H1 (cell line): ENCODE results near the gene SP8. TPM values are rescaled to one million over a fixed set of nuclear protein-coding genes. Genes with fewer than 3 reads are reported as not detected.

Source experiments
- CTCF ChIA-PET: fragments of 300-600 bp; sonication (Branson Sonifier 250); formaldehyde crosslinking; loops from one replicate; lab custom pipeline; 2021; ENCODE audit not compliant: partially characterized antibody; lab: Charles Lee
- POLR2A ChIA-PET: fragments of 300-600 bp; sonication (Branson Sonifier 250); formaldehyde crosslinking; loops from one replicate; lab custom pipeline; 2021; ENCODE audit warnings: inconsistent platforms; ENCODE audit not compliant: partially characterized antibody; lab: Charles Lee
- DNase-seq, 2 experiments: peaks; one replicate each; pipeline versions ENCODE4 v3.0.0 to v3.0.0-alpha.2; 2010 to 2022; ENCODE audit warnings: low spot score in 2 of 2, low read depth in 1 of 2, mixed read lengths in 1 of 2
- FAIRE-seq: peaks from 2 replicates; lab custom pipeline; 2011; peaks lifted over from hg19 to GRCh38; lab: Jason Lieb, UNC
- H2AFZ ChIP-seq: 2 replicates; pipeline ENCODE4 v1.8.1; 2012; ENCODE audit warnings: low read length, inconsistent platforms
- H2AK5ac ChIP-seq: 2 replicates; pipeline ENCODE4 v1.6.1; 2013; ENCODE audit warnings: low read depth, low read length
- H2BK120ac ChIP-seq: replicated peaks from 2 replicates; pipeline ENCODE3; 2013; ENCODE audit warnings: low read depth, low read length, inconsistent platforms
- H2BK12ac ChIP-seq: 2 replicates; pipeline ENCODE4 v1.6.1; 2013; ENCODE audit warnings: low read depth, low read length
- H2BK15ac ChIP-seq: 2 replicates; pipeline ENCODE4 v1.6.1; 2013; ENCODE audit warnings: low read length
- H2BK20ac ChIP-seq: 2 replicates; pipeline ENCODE4 v1.6.1; 2013; ENCODE audit warnings: low read length
- H2BK5ac ChIP-seq: 2 replicates; pipeline ENCODE4 v1.6.1; 2013; ENCODE audit warnings: low read depth, low read length
- H3K14ac ChIP-seq: 2 replicates; pipeline ENCODE4 v1.6.1; 2013; ENCODE audit warnings: inconsistent platforms; ENCODE audit not compliant: insufficient read length
- H3K18ac ChIP-seq: 2 replicates; pipeline ENCODE4 v1.6.1; 2013; ENCODE audit warnings: low read length; ENCODE audit errors: extremely low read depth
- H3K23ac ChIP-seq: 2 replicates; pipeline ENCODE4 v1.6.1; 2013; ENCODE audit warnings: inconsistent platforms; ENCODE audit not compliant: insufficient read length
- H3K23me2 ChIP-seq: 2 replicates; pipeline ENCODE4 v1.6.1; 2013; ENCODE audit warnings: low read depth, low read length
- H3K27ac ChIP-seq: 2 replicates; pipeline ENCODE4 v1.6.1; 2011; ENCODE audit warnings: low read depth, low read length, inconsistent platforms
- H3K27me3 ChIP-seq, 4 experiments: replicated peaks in 1 of 4; 1 replicate in 1 of 4; 2 replicates in 3 of 4; pipeline versions ENCODE4 v1.6.1 to v1.8.1; 2011 to 2013; ENCODE audit warnings: low read length in 3 of 4, mild to moderate bottlenecking in 3 of 4, inconsistent platforms in 2 of 4, mixed read lengths in 2 of 4, moderate library complexity in 1 of 4; ENCODE audit not compliant: control insufficient read depth in 3 of 4, insufficient read depth in 3 of 4; ENCODE audit errors: extremely low read depth in 1 of 4
- H3K36me3 ChIP-seq, 4 experiments: 2 replicates each; pipeline versions ENCODE4 v1.6.1 to v1.8.1; 2011 to 2013; ENCODE audit warnings: mild to moderate bottlenecking in 4 of 4, low read length in 3 of 4, moderate library complexity in 2 of 4, control low read depth in 1 of 4, inconsistent platforms in 1 of 4; ENCODE audit not compliant: insufficient read depth in 4 of 4, control insufficient read depth in 2 of 4
- H3K4ac ChIP-seq: replicated peaks from 2 replicates; pipeline ENCODE3; 2013; ENCODE audit warnings: low read length, low read depth, mixed read lengths, inconsistent platforms; ENCODE audit not compliant: insufficient read length
- H3K4me1 ChIP-seq, 4 experiments: replicated peaks in 1 of 4; 1 replicate in 1 of 4; 2 replicates in 3 of 4; pipeline versions ENCODE4 v1.6.1 to v1.8.1; 2011 to 2013; ENCODE audit warnings: low read length in 3 of 4, inconsistent platforms in 2 of 4, mixed read lengths in 1 of 4; ENCODE audit not compliant: insufficient read depth in 4 of 4, control insufficient read depth in 3 of 4
- H3K4me2 ChIP-seq, 2 experiments: 2 replicates each; pipeline versions ENCODE4 v1.6.1 to v1.8.1; 2011 to 2013; ENCODE audit warnings: low read depth in 2 of 2, low read length in 2 of 2, control low read depth in 1 of 2, inconsistent platforms in 1 of 2, mild to moderate bottlenecking in 1 of 2; ENCODE audit not compliant: insufficient read depth in 1 of 2
- H3K4me3 ChIP-seq, 4 experiments: fragments of 200-600, 300-600 bp in 1 of 4; sonication (generic), shearing (Covaris generic), sonication (Bioruptor Twin) in 1 of 4; 2 replicates each; pipeline versions ENCODE4 v1.5.1 to v1.8.1; 2011 to 2016; ENCODE audit warnings: low read length in 4 of 4, low read depth in 3 of 4, control low read depth in 2 of 4, inconsistent platforms in 2 of 4, mild to moderate bottlenecking in 2 of 4, mixed read lengths in 1 of 4, moderate library complexity in 1 of 4; ENCODE audit not compliant: insufficient read depth in 2 of 4; ENCODE audit errors: extremely low read depth in 1 of 4
- H3K56ac ChIP-seq: replicated peaks from 2 replicates; pipeline ENCODE3; 2013; ENCODE audit warnings: low read depth, mild to moderate bottlenecking, mixed read lengths, low read length, inconsistent platforms; ENCODE audit not compliant: insufficient read length
- H3K79me1 ChIP-seq: 2 replicates; pipeline ENCODE4 v1.6.1; 2013; ENCODE audit warnings: low read depth, low read length, control low read depth
- H3K79me2 ChIP-seq, 2 experiments: 2 replicates each; pipeline versions ENCODE4 v1.6.1 to v1.8.1; 2012 to 2013; ENCODE audit warnings: low read length in 2 of 2, mild to moderate bottlenecking in 2 of 2, inconsistent platforms in 1 of 2; ENCODE audit not compliant: insufficient read depth in 2 of 2, control insufficient read depth in 1 of 2
- H3K9ac ChIP-seq, 4 experiments: replicated peaks in 1 of 4; 1 replicate in 1 of 4; 2 replicates in 3 of 4; pipeline versions ENCODE4 v1.6.1 to v1.8.1; 2011 to 2013; ENCODE audit warnings: low read depth in 3 of 4, low read length in 3 of 4, control low read depth in 2 of 4, mild to moderate bottlenecking in 2 of 4, moderate library complexity in 2 of 4, inconsistent platforms in 1 of 4; ENCODE audit errors: extremely low read depth in 1 of 4
- H3K9me3 ChIP-seq, 2 experiments: 2 replicates each; pipeline versions ENCODE4 v1.6.1 to v1.8.1; 2012 to 2013; ENCODE audit warnings: mild to moderate bottlenecking in 2 of 2, moderate library complexity in 2 of 2, control low read depth in 1 of 2, inconsistent platforms in 1 of 2, low read depth in 1 of 2, low read length in 1 of 2, mixed read lengths in 1 of 2; ENCODE audit not compliant: insufficient read depth in 2 of 2
- H4K20me1 ChIP-seq, 2 experiments: replicated peaks in 1 of 2; 2 replicates each; pipeline versions ENCODE3 to v1.8.1; 2011 to 2013; ENCODE audit warnings: inconsistent platforms in 2 of 2, low read length in 2 of 2, mild to moderate bottlenecking in 1 of 2; ENCODE audit not compliant: insufficient read depth in 2 of 2, control insufficient read depth in 1 of 2
- H4K5ac ChIP-seq: 2 replicates; pipeline ENCODE4 v1.6.1; 2013; ENCODE audit warnings: low read length, low read depth, mixed read lengths, inconsistent platforms; ENCODE audit not compliant: insufficient read length
- H4K8ac ChIP-seq: 2 replicates; pipeline ENCODE4 v1.8.0; 2013; ENCODE audit warnings: mild to moderate bottlenecking, moderate library complexity, low read length, inconsistent platforms; ENCODE audit not compliant: insufficient read depth; ENCODE audit errors: extremely low read depth
- H4K91ac ChIP-seq: replicated peaks from 2 replicates; pipeline ENCODE3; 2013; ENCODE audit warnings: low read length, mixed read lengths, inconsistent platforms; ENCODE audit not compliant: insufficient read length
- ATF2 ChIP-seq: IDR thresholded peaks from 2 replicates; pipeline ENCODE4 v1.6.1; 2012; ENCODE audit warnings: low read length, inconsistent platforms
- NANOG ChIP-seq: IDR thresholded peaks from 2 replicates; pipeline ENCODE4 v1.6.1; 2011; ENCODE audit warnings: low read length, low read depth, mild to moderate bottlenecking, inconsistent platforms; ENCODE audit not compliant: insufficient read depth, poor library complexity, severe bottlenecking
- SP1 ChIP-seq: IDR thresholded peaks from 2 replicates; pipeline ENCODE4 v1.6.1; 2011; ENCODE audit warnings: low read depth, low read length
- WGBS, 2 experiments: shearing (Covaris generic) in 1 of 2; methylation state at CpG; one replicate each; pipeline versions ENCODE4 v1.1.6 to v1.1.7; 2013 to 2015; ENCODE audit warnings: low lambda C conversion rate in 2 of 2, mixed read lengths in 2 of 2, inconsistent platforms in 1 of 2, low coverage in 1 of 2, missing lambda C conversion rate in 1 of 2; ENCODE audit not compliant: insufficient replicate concordance in 2 of 2, insufficient coverage in 1 of 2, insufficient read length in 1 of 2; ENCODE audit errors: extremely low coverage in 1 of 2, missing lambda C conversion rate in 1 of 2; 5-methylcytosine and 5-hydroxymethylcytosine counted together
- polyA plus RNA-seq, 7 experiments: library from polyadenylated mRNA; depleted of rRNA in 3 of 7; stranded (reverse) in 5 of 7; unstranded in 2 of 7; fragments of >200 nt in 5 of 7; fragments of 200-250 nt in 2 of 7; gene quantifications; 1 replicate in 5 of 7; 2 replicates in 1 of 7; 4 replicates in 1 of 7; pipeline versions ENCODE4 v1.2.1 to v1.2.3, GENCODE V29; 2011 to 2013; ENCODE audit warnings: missing spikeins in 2 of 7, mixed read lengths in 2 of 7
- total RNA-seq: library from RNA; stranded (reverse); fragmentation: NEBNext Ultra II Directional; extraction: Animal tissue kit (Norgen Biotek cat#: 25700); gene quantifications from 2 replicates; pipeline ENCODE4 v1.2.1, GENCODE V29; 2021

SP8 gene
- total and polyA plus RNA-seq, 2 of the 8 experiments (the other 6 are each of a cell fraction or from before 2014, with no cell fraction given) = 11.3 to 12.0 TPM

- H3K9me3 ChIP-seq = no peaks in the 10 kb centered on the region
- H3K23ac ChIP-seq = no peak overlapping the region
- peak overlapping the region; percentile 82 to 95 for H3K4me2 ChIP-seq
- POLR2A ChIA-PET = interaction anchor here (1.1 to 16.7 kb wide), 2 partner anchors 10 to 32 kb away, joined by 3 to 192 read pairs; partner anchors contain the start of gene SP8
- no peak overlapping the region for H4K8ac ChIP-seq
- no peak overlapping the region for H3K18ac ChIP-seq
- no peak overlapping the region for H3K4ac ChIP-seq
- no peak overlapping the region for H2AFZ ChIP-seq
- H3K4me1 ChIP-seq = peaks cover 10 to 28% (median 21%) of the 10 kb centered on the region in 4 experiments; a peak in 6 of 7 replicates
- H3K36me3 ChIP-seq = no peaks in the 10 kb centered on the region
- H3K79me2 ChIP-seq = no peaks in the 10 kb centered on the region; a peak in 1 of 4 replicates
- H3K27me3 ChIP-seq = peaks cover 19 to 67% (median 49%) of the 10 kb centered on the region in 4 experiments
- H3K56ac ChIP-seq = no peak overlapping the region
- no peak overlapping the region for H2BK15ac ChIP-seq
- no peak overlapping the region for H4K5ac ChIP-seq
- H2BK20ac ChIP-seq = 0 out of 2 replicates have a peak overlapping the region, but pooled peaks have one; percentile 8
- FAIRE-seq = no peak
- H3K9ac ChIP-seq = no peak overlapping the region
- no peak overlapping the region for H3K14ac ChIP-seq
- H3K4me3 ChIP-seq = peak overlapping the region; percentile 43 to 58 (median 48); a peak in 6 of 8 replicates
- no peak overlapping the region for H3K27ac ChIP-seq
- H2BK120ac ChIP-seq = peak overlapping the region; percentile 12
- no peak overlapping the region for H2BK5ac ChIP-seq
- H2BK12ac ChIP-seq = no peak overlapping the region
- H4K91ac ChIP-seq = no peak overlapping the region
- H3K79me1 ChIP-seq = no peaks in the 10 kb centered on the region
- 5% methylated on average over 8 of the region's 8 CpGs; no CpG with 5 or more reads in 1 of the 2 experiments for WGBS, 2 experiments
- peaks cover 16% of the 10 kb centered on the region for H3K23me2 ChIP-seq
- H4K20me1 ChIP-seq = no peaks in the 10 kb centered on the region
- no peak for DNase-seq
- no peak for TF ChIP-seq ATF2
- TF ChIP-seq SP1 = 0 out of 2 replicates have a peak, but pooled peaks have one; percentile 25
- no peak for TF ChIP-seq NANOG
- H2AK5ac ChIP-seq = no peak overlapping the region
- CTCF ChIA-PET = interaction anchor here (0.6 to 5.9 kb wide), 10 partner anchors 10 to 232 kb away, joined by 3 to 48 read pairs (median 4); no protein-coding TSS in a partner anchor
Observed at GRCh38 chr7:20791538-20792434, 5.1 kb upstream of the SP8 start.
